ENCODE results near the gene DRAXIN.

Gene DRAXIN

GRCh38 chr1:11701551-11701961 is 10.0 kb downstream of the DRAXIN start:
- Histone ChIP-seq H3K4me2 (no peak overlapping the region), H2AFZ (ENCODE audit: low read depth) (no peak overlapping the region), H3K9ac (no peak overlapping the region), H3K79me2 (ENCODE audit: insufficient read depth, low read depth) (no peaks in the 10 kb centered on the region), H3K4me3 (IDR thresholded peaks at IDR 0.05; ENCODE audit: insufficient read depth, low read depth, low read length) (no peak overlapping the region), H3K36me3 (ENCODE audit: insufficient read depth) (no peaks in the 10 kb centered on the region), H3K27ac (no peak overlapping the region), H4K20me1 (ENCODE audit: insufficient read depth) (no peaks in the 10 kb centered on the region), H3K4me1 (ENCODE audit: low read depth, poor library complexity, severe bottlenecking) (no peaks in the 10 kb centered on the region), H3K27me3 (ENCODE audit: insufficient read depth, low read depth) (peaks cover 92% of the 10 kb centered on the region)
- no peak for TF ChIP-seq CTCF (conservative IDR thresholded peaks at IDR 0.05; ENCODE audit: low read depth, low read length)

- Histone ChIP-seq H3K4me1 (ENCODE audit: low read depth, poor library complexity, severe bottlenecking) (no peaks in the 10 kb centered on the region), H3K4me3 (IDR thresholded peaks at IDR 0.05; ENCODE audit: insufficient read depth, low read depth, low read length) (no peak overlapping the region), H3K27ac (no peak overlapping the region)
Measured at GRCh38 chr1:11701981-11702803, 10.7 kb downstream of the DRAXIN start.

GRCh38 chr1:11703357-11704193 is 12.1 kb downstream of the DRAXIN start:
- no peaks in the 10 kb centered on the region for H4K20me1 ChIP-seq (ENCODE audit: insufficient read depth)
- H3K27me3 ChIP-seq (ENCODE audit: insufficient read depth, low read depth), result peaks cover 88% of the 10 kb centered on the region
- H3K4me3 ChIP-seq (IDR thresholded peaks at IDR 0.05; ENCODE audit: insufficient read depth, low read depth, low read length), result no peak overlapping the region
- no peak overlapping the region for H3K4me2 ChIP-seq
- no peaks in the 10 kb centered on the region for H3K36me3 ChIP-seq (ENCODE audit: insufficient read depth)
- H3K9ac ChIP-seq, result no peak overlapping the region
- no peak overlapping the region for H3K27ac ChIP-seq
- H3K4me1 ChIP-seq (ENCODE audit: low read depth, poor library complexity, severe bottlenecking), result no peaks in the 10 kb centered on the region
- TF ChIP-seq CTCF (conservative IDR thresholded peaks at IDR 0.05; ENCODE audit: low read depth, low read length), result no peak
- no peaks in the 10 kb centered on the region for H3K79me2 ChIP-seq (ENCODE audit: insufficient read depth, low read depth)
- H2AFZ ChIP-seq (ENCODE audit: low read depth), result no peak overlapping the region

More at GRCh38 chr1:11701981-11702803, 10.7 kb downstream of the DRAXIN start:
- Histone ChIP-seq H3K9ac (no peak overlapping the region), H2AFZ (ENCODE audit: low read depth) (no peak overlapping the region), H3K27me3 (ENCODE audit: insufficient read depth, low read depth) (peaks cover 89% of the 10 kb centered on the region), H4K20me1 (ENCODE audit: insufficient read depth) (no peaks in the 10 kb centered on the region), H3K36me3 (ENCODE audit: insufficient read depth) (no peaks in the 10 kb centered on the region), H3K79me2 (ENCODE audit: insufficient read depth, low read depth) (no peaks in the 10 kb centered on the region), H3K4me2 (no peak overlapping the region)
- TF ChIP-seq CTCF (conservative IDR thresholded peaks at IDR 0.05; ENCODE audit: low read depth, low read length), result no peak

GRCh38 chr1:11704194-11704529 is 12.7 kb downstream of the DRAXIN start:
- no peaks in the 10 kb centered on the region for H4K20me1 ChIP-seq (ENCODE audit: insufficient read depth)
- H3K79me2 ChIP-seq (ENCODE audit: insufficient read depth, low read depth), result no peaks in the 10 kb centered on the region
- no peak overlapping the region for H3K4me2 ChIP-seq
- no peak for TF ChIP-seq CTCF (conservative IDR thresholded peaks at IDR 0.05; ENCODE audit: low read depth, low read length)
- H3K27me3 ChIP-seq (ENCODE audit: insufficient read depth, low read depth), result peaks cover 88% of the 10 kb centered on the region
- no peak overlapping the region for H3K27ac ChIP-seq
- no peaks in the 10 kb centered on the region for H3K36me3 ChIP-seq (ENCODE audit: insufficient read depth)
- no peak overlapping the region for H2AFZ ChIP-seq (ENCODE audit: low read depth)
- H3K4me3 ChIP-seq (IDR thresholded peaks at IDR 0.05; ENCODE audit: insufficient read depth, low read depth, low read length), result no peak overlapping the region
- no peaks in the 10 kb centered on the region for H3K4me1 ChIP-seq (ENCODE audit: low read depth, poor library complexity, severe bottlenecking)
- no peak overlapping the region for H3K9ac ChIP-seq

All from KMS-11 (cell line).